Measurements from ENCODE around the gene CHN1.

Gene CHN1

DNA sequence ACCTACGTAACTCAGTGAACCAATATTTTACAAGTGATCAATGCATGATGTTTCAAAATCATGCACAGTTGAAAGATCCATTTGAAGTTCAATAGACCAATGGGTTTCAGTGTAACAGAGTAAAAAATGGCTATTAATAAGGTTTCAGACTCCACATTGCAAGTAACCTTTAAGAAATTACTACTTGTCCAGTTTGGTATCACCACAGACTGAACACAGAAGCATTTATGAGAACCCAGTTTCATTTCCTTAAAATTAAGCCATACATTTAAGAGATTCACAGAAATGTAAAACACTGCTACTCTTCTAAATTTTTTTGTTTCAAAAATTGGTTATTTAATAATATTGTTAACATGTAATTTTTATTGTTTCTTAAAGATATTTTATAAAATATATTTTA, 142.0 kb downstream of the CHN1 start:
- H3K36me3 ChIP-seq = no peaks in the 10 kb centered on the region
- H3K4me3 ChIP-seq (ENCODE audit: low read depth, low read length) = no peak overlapping the region
- H3K9me3 ChIP-seq = no peaks in the 10 kb centered on the region
- H3K4me1 ChIP-seq = no peaks in the 10 kb centered on the region
- no peaks in the 10 kb centered on the region for H3K27me3 ChIP-seq
- TF ChIP-seq, protein P1, sequence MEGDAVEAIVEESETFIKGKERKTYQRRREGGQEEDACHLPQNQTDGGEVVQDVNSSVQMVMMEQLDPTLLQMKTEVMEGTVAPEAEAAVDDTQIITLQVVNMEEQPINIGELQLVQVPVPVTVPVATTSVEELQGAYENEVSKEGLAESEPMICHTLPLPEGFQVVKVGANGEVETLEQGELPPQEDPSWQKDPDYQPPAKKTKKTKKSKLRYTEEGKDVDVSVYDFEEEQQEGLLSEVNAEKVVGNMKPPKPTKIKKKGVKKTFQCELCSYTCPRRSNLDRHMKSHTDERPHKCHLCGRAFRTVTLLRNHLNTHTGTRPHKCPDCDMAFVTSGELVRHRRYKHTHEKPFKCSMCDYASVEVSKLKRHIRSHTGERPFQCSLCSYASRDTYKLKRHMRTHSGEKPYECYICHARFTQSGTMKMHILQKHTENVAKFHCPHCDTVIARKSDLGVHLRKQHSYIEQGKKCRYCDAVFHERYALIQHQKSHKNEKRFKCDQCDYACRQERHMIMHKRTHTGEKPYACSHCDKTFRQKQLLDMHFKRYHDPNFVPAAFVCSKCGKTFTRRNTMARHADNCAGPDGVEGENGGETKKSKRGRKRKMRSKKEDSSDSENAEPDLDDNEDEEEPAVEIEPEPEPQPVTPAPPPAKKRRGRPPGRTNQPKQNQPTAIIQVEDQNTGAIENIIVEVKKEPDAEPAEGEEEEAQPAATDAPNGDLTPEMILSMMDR (IDR thresholded peaks at IDR 0.05; ENCODE audit: low read depth, low read length) = no peak
- DNase-seq = no peak

DNA sequence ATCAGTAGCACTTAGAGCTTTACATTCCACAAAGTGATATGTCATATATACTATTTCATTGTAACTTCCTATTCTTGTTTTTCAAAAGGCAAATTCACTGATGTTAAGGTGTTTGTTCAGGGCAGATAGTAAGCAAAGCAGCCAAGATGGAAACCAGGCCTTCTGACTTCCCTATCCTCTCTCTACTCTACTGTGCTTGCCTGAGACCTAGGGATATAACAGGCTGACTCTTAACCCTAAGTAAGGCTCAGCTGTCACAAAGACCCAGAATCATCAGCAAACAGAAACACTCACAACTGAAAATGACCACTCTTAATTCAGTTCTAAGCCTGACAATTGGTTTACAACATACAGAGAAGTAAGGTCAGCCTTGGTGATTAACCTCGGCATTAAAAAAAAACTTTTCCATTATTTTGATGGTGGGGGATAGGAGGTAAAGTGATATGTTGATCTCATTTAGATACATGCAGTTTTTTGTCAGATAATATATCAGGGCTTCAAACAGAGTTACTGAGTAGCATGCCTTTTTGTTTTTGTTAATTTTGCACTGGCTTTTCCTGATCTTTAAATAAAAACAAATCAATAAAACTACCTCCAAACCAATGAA, 145.5 kb downstream of the CHN1 start:
- no peak for DNase-seq
- no peaks in the 10 kb centered on the region for H3K9me3 ChIP-seq
- no peak overlapping the region for H3K4me3 ChIP-seq (ENCODE audit: low read depth, low read length)
- TF ChIP-seq, protein P1 (IDR thresholded peaks at IDR 0.05; ENCODE audit: low read depth, low read length) = no peak
- no peaks in the 10 kb centered on the region for H3K36me3 ChIP-seq
- H3K4me1 ChIP-seq = no peaks in the 10 kb centered on the region
- no peaks in the 10 kb centered on the region for H3K27me3 ChIP-seq

DNA sequence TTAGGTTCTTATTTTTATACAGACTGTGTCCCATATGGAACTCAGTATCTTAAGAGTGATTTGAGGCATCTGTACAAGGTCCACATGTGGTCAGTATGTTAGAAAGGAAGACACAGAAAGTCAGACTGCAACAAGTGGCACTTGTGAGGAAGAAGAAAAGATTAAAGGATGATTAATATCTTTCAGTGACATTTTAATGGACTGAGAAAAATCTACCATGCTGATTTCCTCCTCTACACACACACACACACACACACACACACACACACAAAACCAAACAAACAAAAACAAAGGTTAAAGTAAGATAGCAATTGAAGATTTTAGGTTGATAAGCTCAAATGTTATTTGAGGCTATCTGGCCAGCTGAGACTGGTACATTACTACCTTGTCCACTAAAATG, 146.4 kb downstream of the CHN1 start:
- Histone ChIP-seq H3K27me3 (no peaks in the 10 kb centered on the region), H3K4me1 (no peaks in the 10 kb centered on the region), H3K4me3 (ENCODE audit: low read depth, low read length) (no peak overlapping the region), H3K36me3 (no peaks in the 10 kb centered on the region), H3K9me3 (no peaks in the 10 kb centered on the region)
- TF ChIP-seq, protein P1 (IDR thresholded peaks at IDR 0.05; ENCODE audit: low read depth, low read length) = no peak
- no peak for DNase-seq

DNA sequence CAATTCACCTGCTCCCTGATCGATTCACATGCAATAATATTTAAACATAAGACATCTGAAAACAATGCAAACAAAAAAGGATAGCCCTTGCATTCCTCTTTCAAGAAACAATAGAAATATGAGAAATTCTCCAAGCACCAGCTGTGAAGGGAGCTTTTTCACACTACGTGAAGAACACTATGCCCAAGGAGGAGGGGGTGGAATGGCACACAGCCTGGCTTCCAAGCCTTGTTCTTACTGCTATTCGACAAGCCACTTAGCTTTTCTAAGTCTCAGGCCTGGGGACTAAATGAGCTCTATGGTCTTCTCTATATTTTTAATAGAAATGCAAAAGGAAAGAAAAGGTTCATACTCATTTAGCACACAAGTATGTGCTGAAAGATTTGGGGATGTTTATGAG, 148.7 kb downstream of the CHN1 start:
- H3K9me3 ChIP-seq = no peaks in the 10 kb centered on the region
- no peaks in the 10 kb centered on the region for H3K4me1 ChIP-seq
- no peaks in the 10 kb centered on the region for H3K36me3 ChIP-seq
- TF ChIP-seq, protein P1 (IDR thresholded peaks at IDR 0.05; ENCODE audit: low read depth, low read length) = no peak
- H3K27me3 ChIP-seq = no peaks in the 10 kb centered on the region
- H3K4me3 ChIP-seq (ENCODE audit: low read depth, low read length) = no peak overlapping the region
- no peak for DNase-seq

DNA sequence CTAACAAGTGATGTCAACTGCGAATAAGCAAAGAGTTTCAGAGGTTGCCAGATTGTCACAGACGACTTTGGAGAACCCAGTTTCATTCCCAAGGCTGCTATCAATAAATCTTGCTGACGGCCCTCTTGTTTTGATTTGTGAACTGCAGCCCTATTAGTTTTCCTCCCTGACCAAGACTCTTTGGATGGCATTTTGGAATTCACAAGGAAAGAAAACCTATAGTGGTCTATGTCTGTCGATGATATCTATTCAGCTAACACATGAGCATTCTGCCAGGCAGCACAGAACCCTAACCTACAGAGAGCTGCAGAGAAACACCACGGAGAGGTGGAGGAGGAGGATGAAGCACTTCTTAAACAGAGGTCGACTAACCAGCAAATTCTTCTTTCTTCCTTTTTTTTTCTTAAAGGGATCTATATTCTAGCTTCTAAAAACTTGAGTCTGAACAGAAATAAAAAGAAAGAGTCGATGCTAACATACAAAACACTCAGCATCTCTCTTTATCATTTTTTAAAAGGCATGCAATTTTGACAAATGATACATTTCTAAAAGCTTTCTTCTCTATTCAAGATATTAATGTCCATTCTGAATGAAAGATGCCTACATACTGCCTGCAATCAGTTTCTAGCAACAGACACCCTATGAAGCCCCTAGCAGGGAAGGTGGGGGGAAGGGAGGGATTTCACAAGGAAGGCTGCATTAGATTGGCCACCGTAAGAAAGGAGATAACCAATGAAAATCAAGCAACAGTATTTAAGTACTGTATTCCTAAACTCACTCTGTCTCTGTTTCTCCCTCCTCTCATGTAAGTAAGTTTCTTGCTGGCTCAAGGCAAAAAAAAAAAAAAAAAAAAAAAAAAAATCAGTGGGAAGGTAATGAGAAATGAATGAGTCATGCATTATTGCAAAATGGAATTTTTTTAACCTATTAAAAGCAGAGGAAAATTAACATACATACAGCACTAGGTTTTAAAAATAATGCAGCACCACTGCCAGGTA, 157.9 kb downstream of the CHN1 start:
- Histone ChIP-seq H3K36me3 (no peaks in the 10 kb centered on the region), H3K9me3 (no peaks in the 10 kb centered on the region), H3K4me1 (no peaks in the 10 kb centered on the region; the same call in 1 of the 2 replicates), H3K27me3 (no peaks in the 10 kb centered on the region), H3K4me3 (ENCODE audit: low read depth, low read length) (peak overlapping the region; percentile 50)
- TF ChIP-seq, protein P1 (IDR thresholded peaks at IDR 0.05; ENCODE audit: low read depth, low read length) = no peak
- peak; percentile 62 for DNase-seq

DNA sequence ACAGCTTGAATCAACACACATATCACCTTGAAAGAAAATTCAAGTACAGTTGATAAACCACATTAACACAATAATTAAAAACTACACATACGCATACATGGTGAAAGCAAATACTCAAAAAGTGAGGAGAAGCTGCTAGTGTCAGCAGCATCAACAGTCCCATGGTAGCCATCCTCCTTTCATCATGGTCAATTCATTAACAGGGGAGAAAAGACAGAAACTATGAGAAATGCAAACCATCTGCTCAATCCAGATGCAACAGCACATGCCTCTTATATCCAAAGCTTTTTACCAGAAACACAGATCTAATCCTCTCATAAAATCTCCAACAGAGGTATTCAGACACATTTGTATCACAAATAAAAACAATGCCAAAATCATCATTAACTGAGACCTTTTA, 159.0 kb downstream of the CHN1 start:
- Histone ChIP-seq H3K4me1 (no peaks in the 10 kb centered on the region; the same call in 1 of the 2 replicates), H3K9me3 (no peaks in the 10 kb centered on the region), H3K4me3 (ENCODE audit: low read depth, low read length) (peak overlapping the region; percentile 50), H3K27me3 (no peaks in the 10 kb centered on the region), H3K36me3 (no peaks in the 10 kb centered on the region)
- TF ChIP-seq, protein P1 (IDR thresholded peaks at IDR 0.05; ENCODE audit: low read depth, low read length) = no peak
- no peak for DNase-seq

Data from BE2C (cell line).